Mammary epithelial cell (primary cell): ENCODE data around the gene IRF8.

Experiments
- EZH2 ChIP-seq: IDR thresholded peaks from 2 replicates; pipeline ENCODE4 v1.6.1; 2012; ENCODE audit warnings: low read length, inconsistent platforms, borderline replicate concordance
- TF ChIP-seq, protein P1 (sequence below), 2 donors: IDR thresholded peaks in 1 of 2; conservative IDR thresholded peaks in 1 of 2; 2 replicates each; pipeline ENCODE4 v1.5.1; 2011 to 2012; ENCODE audit warnings: inconsistent platforms in 2 of 2, low read length in 2 of 2, mild to moderate bottlenecking in 2 of 2, control low read depth in 1 of 2, low read depth in 1 of 2; ENCODE audit not compliant: insufficient read depth in 1 of 2; ENCODE audit errors: extremely low read depth in 1 of 2

DNA sequence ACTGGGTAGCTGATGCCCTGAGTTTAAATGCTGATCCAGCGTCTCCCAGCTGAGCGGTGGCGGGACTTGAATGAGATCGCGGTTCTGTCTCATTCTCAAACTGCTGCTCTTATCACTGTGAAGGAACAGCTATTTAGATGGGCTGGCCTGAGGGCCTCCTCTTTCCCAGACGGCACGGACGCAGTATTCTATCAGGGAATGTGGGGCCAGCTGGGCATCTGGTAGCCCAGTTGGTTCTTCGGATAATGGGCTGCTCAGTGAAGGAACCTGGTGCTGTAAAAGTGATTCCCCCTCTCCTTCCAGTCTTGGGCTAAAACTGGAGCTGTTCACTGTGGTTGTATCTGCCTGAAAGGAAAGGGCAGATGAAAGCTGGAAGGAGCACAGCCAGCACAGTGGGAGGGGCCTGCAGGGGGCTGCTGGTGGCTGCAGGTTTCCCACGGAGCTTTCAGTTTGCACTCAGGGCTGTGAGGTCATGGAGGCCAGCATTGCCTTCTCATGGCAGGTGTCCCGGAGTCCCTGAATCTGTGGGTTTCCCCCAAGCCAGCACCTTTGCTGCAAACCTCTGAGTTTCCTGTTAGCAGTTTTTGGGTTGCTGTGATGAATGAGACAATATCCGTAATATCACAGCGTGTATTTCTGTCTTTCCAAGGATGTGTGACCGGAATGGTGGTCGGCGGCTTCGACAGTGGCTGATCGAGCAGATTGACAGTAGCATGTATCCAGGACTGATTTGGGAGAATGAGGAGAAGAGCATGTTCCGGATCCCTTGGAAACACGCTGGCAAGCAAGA is 3.6 kb downstream of the IRF8 start:
- TF ChIP-seq, protein P1, sequence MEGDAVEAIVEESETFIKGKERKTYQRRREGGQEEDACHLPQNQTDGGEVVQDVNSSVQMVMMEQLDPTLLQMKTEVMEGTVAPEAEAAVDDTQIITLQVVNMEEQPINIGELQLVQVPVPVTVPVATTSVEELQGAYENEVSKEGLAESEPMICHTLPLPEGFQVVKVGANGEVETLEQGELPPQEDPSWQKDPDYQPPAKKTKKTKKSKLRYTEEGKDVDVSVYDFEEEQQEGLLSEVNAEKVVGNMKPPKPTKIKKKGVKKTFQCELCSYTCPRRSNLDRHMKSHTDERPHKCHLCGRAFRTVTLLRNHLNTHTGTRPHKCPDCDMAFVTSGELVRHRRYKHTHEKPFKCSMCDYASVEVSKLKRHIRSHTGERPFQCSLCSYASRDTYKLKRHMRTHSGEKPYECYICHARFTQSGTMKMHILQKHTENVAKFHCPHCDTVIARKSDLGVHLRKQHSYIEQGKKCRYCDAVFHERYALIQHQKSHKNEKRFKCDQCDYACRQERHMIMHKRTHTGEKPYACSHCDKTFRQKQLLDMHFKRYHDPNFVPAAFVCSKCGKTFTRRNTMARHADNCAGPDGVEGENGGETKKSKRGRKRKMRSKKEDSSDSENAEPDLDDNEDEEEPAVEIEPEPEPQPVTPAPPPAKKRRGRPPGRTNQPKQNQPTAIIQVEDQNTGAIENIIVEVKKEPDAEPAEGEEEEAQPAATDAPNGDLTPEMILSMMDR (conservative IDR thresholded peaks at IDR 0.05 in 1 of 2, IDR thresholded peaks at IDR 0.05 in 1 of 2; ENCODE audit: extremely low read depth in 1 of 2, insufficient read depth in 1 of 2, low read depth in 1 of 2, low read length in 2 of 2): no peak
- TF ChIP-seq EZH2: no peak
